DOHH2 (cell line): ENCODE results near the gene SRM.
"Not testable (repeated sequence)": the region's sequence is repeated elsewhere in the genome, so short reads cannot be mapped to it uniquely, and the experiment has no call there.

Source experiments
- H3F3A ChIP-seq: fragments of 200-600 bp; sonication (generic), shearing (Covaris generic); 2 replicates; pipeline ENCODE4 v1.6.0; 2016; ENCODE audit warnings: antibody characterized with exemption, mild to moderate bottlenecking; ENCODE audit not compliant: control insufficient read depth, insufficient read depth
- H3K27ac ChIP-seq: fragments of 200-600 bp; sonication (generic); 2 replicates; pipeline ENCODE4 v1.5.1; 2014; ENCODE audit warnings: low read depth, mild to moderate bottlenecking, low read length, moderate library complexity
- H3K27me3 ChIP-seq: fragments of 200-600 bp; sonication (generic); 2 replicates; pipeline ENCODE4 v1.6.1; 2014; ENCODE audit warnings: mild to moderate bottlenecking, low read length, mixed read lengths; ENCODE audit not compliant: control insufficient read depth
- H3K36me3 ChIP-seq: fragments of 200-600 bp; sonication (generic); 2 replicates; pipeline ENCODE4 v1.6.1; 2014; ENCODE audit warnings: mild to moderate bottlenecking, low read length, moderate library complexity, mixed read lengths; ENCODE audit not compliant: control insufficient read depth
- H3K4me1 ChIP-seq: fragments of 200-600 bp; sonication (generic); 2 replicates; pipeline ENCODE4 v1.6.1; 2014; ENCODE audit warnings: mild to moderate bottlenecking, low read length, mixed read lengths; ENCODE audit not compliant: control insufficient read depth
- H3K4me2 ChIP-seq: fragments of 200-600 bp; sonication (generic); 2 replicates; pipeline ENCODE4 v1.6.0; 2014; ENCODE audit warnings: mild to moderate bottlenecking, low read length, moderate library complexity
- H3K4me3 ChIP-seq: fragments of 200-600 bp; sonication (generic); 2 replicates; pipeline ENCODE4 v1.5.1; 2014; ENCODE audit warnings: mild to moderate bottlenecking, low read length, mixed read lengths
- H3K79me2 ChIP-seq: fragments of 200-600 bp; sonication (generic); 2 replicates; pipeline ENCODE4 v1.6.1; 2014; ENCODE audit warnings: mild to moderate bottlenecking, low read length, mixed read lengths; ENCODE audit not compliant: control insufficient read depth
- H3K9me2 ChIP-seq: fragments of 200-600 bp; sonication (generic); replicated peaks from 2 replicates; pipeline ENCODE4 v1.6.1; 2014; ENCODE audit warnings: mild to moderate bottlenecking, low read length, mixed read lengths; ENCODE audit not compliant: control insufficient read depth
- H3K9me3 ChIP-seq: fragments of 200-600 bp; sonication (generic); 2 replicates; pipeline ENCODE4 v1.6.1; 2014; ENCODE audit warnings: antibody characterized with exemption, low read length, mixed read lengths; ENCODE audit not compliant: control insufficient read depth, insufficient read depth
- H4K20me1 ChIP-seq: fragments of 200-600 bp; sonication (generic); 2 replicates; pipeline ENCODE4 v1.6.0; 2014; ENCODE audit warnings: low read depth, mild to moderate bottlenecking, antibody characterized with exemption, low read length, moderate library complexity; ENCODE audit not compliant: control insufficient read depth, insufficient read depth
- CTCF ChIP-seq: fragments of 200-600 bp; sonication (generic); IDR thresholded peaks from one replicate; pipeline ENCODE4 v1.5.1; 2014; ENCODE audit warnings: antibody characterized with exemption, mild to moderate bottlenecking, low read depth, low read length; ENCODE audit not compliant: poor library complexity, severe bottlenecking
- EZH2phosphoT487 ChIP-seq: fragments of 200-600 bp; sonication (generic); IDR thresholded peaks from 2 replicates; pipeline ENCODE4 v1.6.1; 2017; ENCODE audit warnings: borderline replicate concordance, mild to moderate bottlenecking, antibody characterized with exemption, low read length, moderate library complexity, mixed read lengths

SRM gene

DNA sequence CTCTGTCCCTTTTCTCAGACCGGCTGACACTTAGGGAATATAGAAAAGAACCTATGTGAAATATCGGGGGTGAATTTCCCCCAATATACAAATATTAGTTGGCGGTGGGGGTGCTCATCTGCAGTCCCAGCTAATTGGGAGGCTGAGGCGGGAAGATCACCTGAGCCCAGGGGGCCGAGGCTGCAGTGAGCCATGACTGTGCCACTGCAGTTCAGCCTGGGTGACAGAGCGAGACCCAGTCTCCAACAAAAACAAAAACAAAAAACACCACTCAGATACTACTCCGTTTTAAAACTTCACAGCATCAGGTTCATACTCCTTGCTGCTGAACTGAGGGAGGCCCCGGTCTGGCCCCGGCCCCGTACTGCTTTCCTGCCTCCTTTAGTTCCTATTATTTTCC is 45.8 kb upstream of the SRM start:
- H3F3A ChIP-seq: peaks cover 6% of the 10 kb centered on the region
- H3K9me2 ChIP-seq: no peaks in the 10 kb centered on the region
- no peaks in the 10 kb centered on the region for H3K27me3 ChIP-seq
- H3K79me2 ChIP-seq: no peaks in the 10 kb centered on the region
- TF ChIP-seq CTCF: no peak
- TF ChIP-seq EZH2phosphoT487: no peak
- no peak overlapping the region for H3K4me2 ChIP-seq
- no peaks in the 10 kb centered on the region for H3K9me3 ChIP-seq
- H3K4me3 ChIP-seq: no peak overlapping the region
- peaks cover 31% of the 10 kb centered on the region for H3K36me3 ChIP-seq
- no peaks in the 10 kb centered on the region for H3K4me1 ChIP-seq
- no peak overlapping the region for H3K27ac ChIP-seq
- H4K20me1 ChIP-seq: no peaks in the 10 kb centered on the region

DNA sequence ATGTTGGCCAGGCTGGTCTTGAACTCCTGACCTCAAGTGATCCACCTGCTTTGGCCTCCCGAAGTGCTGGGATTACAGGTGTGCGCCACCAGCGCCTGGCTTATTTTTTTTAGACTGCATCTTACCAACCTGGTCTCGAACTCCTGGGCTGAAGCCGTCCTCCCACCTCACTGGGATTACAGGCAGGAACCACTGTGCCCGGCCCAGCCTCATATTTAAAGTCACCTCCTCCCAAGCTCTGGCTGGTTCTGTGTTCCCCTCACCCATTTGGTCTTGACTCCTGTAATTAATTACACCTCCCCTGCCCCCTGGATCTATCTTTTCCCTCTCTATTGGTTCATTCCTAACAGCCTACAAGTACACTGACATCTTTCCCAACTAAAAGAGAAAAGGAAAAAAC is 41.5 kb upstream of the SRM start:
- Histone ChIP-seq H4K20me1 (no peaks in the 10 kb centered on the region), H3K36me3 (peaks cover 22% of the 10 kb centered on the region), H3K79me2 (peaks cover 30% of the 10 kb centered on the region), H3K27ac (no peak overlapping the region), H3K9me2 (no peaks in the 10 kb centered on the region), H3K4me3 (no peak overlapping the region), H3K27me3 (no peaks in the 10 kb centered on the region), H3K9me3 (no peaks in the 10 kb centered on the region), H3F3A (peaks cover 6% of the 10 kb centered on the region), H3K4me1 (peaks cover 16% of the 10 kb centered on the region), H3K4me2 (no peak overlapping the region)
- TF ChIP-seq CTCF: no peak
- no peak for TF ChIP-seq EZH2phosphoT487

DNA sequence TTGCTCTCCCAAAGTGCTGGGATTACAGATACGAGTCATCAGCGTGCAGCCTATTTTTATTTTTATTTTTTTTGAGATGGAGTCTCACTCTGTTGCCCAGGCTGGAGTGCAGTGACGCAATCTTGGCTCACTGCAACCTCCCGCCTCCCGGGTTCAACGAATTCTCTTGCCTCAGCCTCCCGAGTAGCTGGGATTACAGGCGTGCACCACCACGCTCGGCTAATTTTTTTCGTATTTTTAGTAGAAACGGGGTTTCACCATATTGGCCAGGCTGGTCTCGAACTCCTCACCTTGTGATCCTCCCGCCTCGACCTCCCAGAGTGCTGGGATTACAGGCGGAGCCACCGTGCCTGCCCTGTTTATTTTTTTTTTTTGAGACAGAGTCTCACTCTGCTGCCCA is 41.0 kb upstream of the SRM start:
- Histone ChIP-seq H3K79me2 (peaks cover 30% of the 10 kb centered on the region), H3K4me1 (peaks cover 16% of the 10 kb centered on the region), H3K36me3 (peaks cover 25% of the 10 kb centered on the region)
- not testable (repeated sequence) for H3K9me3 ChIP-seq, H3K9me2 ChIP-seq, H3K27ac ChIP-seq, H4K20me1 ChIP-seq, H3K4me2 ChIP-seq, H3F3A ChIP-seq, H3K27me3 ChIP-seq, H3K4me3 ChIP-seq

- Histone ChIP-seq H4K20me1 (no peaks in the 10 kb centered on the region), H3K9me2 (no peaks in the 10 kb centered on the region), H3K27ac (no peak overlapping the region), H3K4me1 (peaks cover 16% of the 10 kb centered on the region), H3K4me3 (peak overlapping the region; percentile 95), H3K79me2 (peaks cover 30% of the 10 kb centered on the region), H3K36me3 (peaks cover 28% of the 10 kb centered on the region), H3F3A (peaks cover 6% of the 10 kb centered on the region), H3K9me3 (no peaks in the 10 kb centered on the region), H3K4me2 (peak overlapping the region; percentile 71), H3K27me3 (no peaks in the 10 kb centered on the region)
- no peak for TF ChIP-seq EZH2phosphoT487
- TF ChIP-seq CTCF: no peak
These were observed 40.3 kb upstream of the SRM start for GRCh38 chr1:11100149-11100493.
